HCT116 (cell line): ENCODE data around the gene HEY2.

Experiments used
- EZH2 ChIP-seq: fragments of 200-600 bp; sonication (generic); IDR thresholded peaks from 2 replicates; pipeline ENCODE4 v1.6.1; 2017; ENCODE audit warnings: antibody characterized with exemption, mixed run types
- POLR2A ChIP-seq: IDR thresholded peaks from 2 replicates; pipeline ENCODE4 v1.7.0; 2011; ENCODE audit warnings: borderline replicate concordance; ENCODE audit not compliant: insufficient read depth, insufficient read length; ENCODE audit errors: extremely low read depth
- POLR2AphosphoS5 ChIP-seq: IDR thresholded peaks from 2 replicates; pipeline ENCODE4 v1.6.1; 2011; ENCODE audit warnings: mild to moderate bottlenecking, low read depth, low read length, moderate library complexity
- SIN3A ChIP-seq: IDR thresholded peaks from 2 replicates; pipeline ENCODE4 v1.6.1; 2012; ENCODE audit warnings: low read depth
- YY1 ChIP-seq: IDR thresholded peaks from 2 replicates; pipeline ENCODE4 v1.6.1; 2011; ENCODE audit warnings: low read length, low read depth, moderate library complexity, mild to moderate bottlenecking; ENCODE audit not compliant: insufficient replicate concordance; ENCODE audit errors: extremely low read depth
- TF ChIP-seq, protein P1 (sequence below), 3 experiments: fragments of 200-600 bp in 1 of 3; sonication (generic) in 1 of 3; IDR thresholded peaks in 2 of 3; conservative IDR thresholded peaks in 1 of 3; 2 replicates each; pipeline ENCODE4 v1.5.1; 2012 to 2017; ENCODE audit warnings: low read depth in 2 of 3, low read length in 2 of 3, antibody characterized with exemption in 1 of 3, borderline replicate concordance in 1 of 3, control low read depth in 1 of 3, mild to moderate bottlenecking in 1 of 3, mixed read lengths in 1 of 3, mixed run types in 1 of 3, moderate library complexity in 1 of 3; ENCODE audit not compliant: insufficient read depth in 1 of 3
- TF ChIP-seq, protein P2 (sequence below): IDR thresholded peaks from 2 replicates; pipeline ENCODE4 v1.6.1; 2012
- TF ChIP-seq, protein P3 (sequence below): IDR thresholded peaks from 2 replicates; pipeline ENCODE4 v1.6.1; 2012; ENCODE audit warnings: low read depth

DNA sequence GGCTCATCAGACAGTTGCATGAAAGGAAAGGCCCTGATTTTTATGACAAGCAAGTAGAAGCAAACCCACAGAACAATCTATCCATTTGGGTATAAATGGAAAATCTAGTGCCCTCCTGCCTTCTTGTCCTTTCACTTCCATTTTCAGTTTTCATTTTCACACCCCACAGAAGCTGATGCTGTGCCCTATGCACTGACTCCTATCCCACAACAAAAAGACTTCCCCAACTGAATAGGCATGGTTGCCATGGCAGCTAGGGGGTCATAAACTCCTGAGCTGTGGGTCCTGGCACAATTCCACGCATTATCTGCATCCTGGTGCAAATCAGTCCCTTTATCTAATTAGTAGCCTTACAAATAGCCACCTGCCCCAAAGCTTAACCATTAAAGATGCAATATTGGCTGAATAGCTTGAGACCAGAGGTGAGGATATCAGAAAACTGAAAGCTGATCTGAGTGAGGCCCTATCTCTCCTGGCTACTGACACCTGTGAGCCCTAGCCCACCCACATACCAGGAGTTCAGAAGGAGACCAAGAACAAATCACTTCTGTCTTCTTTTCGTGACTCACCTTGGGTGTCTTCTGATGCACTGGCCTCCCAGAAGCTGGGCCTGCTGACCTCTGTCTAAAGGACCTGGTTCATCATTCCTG is 34.9 kb upstream of the HEY2 start:
- TF ChIP-seq, protein P1, sequence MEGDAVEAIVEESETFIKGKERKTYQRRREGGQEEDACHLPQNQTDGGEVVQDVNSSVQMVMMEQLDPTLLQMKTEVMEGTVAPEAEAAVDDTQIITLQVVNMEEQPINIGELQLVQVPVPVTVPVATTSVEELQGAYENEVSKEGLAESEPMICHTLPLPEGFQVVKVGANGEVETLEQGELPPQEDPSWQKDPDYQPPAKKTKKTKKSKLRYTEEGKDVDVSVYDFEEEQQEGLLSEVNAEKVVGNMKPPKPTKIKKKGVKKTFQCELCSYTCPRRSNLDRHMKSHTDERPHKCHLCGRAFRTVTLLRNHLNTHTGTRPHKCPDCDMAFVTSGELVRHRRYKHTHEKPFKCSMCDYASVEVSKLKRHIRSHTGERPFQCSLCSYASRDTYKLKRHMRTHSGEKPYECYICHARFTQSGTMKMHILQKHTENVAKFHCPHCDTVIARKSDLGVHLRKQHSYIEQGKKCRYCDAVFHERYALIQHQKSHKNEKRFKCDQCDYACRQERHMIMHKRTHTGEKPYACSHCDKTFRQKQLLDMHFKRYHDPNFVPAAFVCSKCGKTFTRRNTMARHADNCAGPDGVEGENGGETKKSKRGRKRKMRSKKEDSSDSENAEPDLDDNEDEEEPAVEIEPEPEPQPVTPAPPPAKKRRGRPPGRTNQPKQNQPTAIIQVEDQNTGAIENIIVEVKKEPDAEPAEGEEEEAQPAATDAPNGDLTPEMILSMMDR (IDR thresholded peaks at IDR 0.05 in 2 of 3, conservative IDR thresholded peaks at IDR 0.05 in 1 of 3; ENCODE audit: borderline replicate concordance in 1 of 3, insufficient read depth in 1 of 3, low read depth in 2 of 3, low read length in 2 of 3) = no peak
- TF ChIP-seq POLR2AphosphoS5 = no peak
- no peak for TF ChIP-seq EZH2
- no peak for TF ChIP-seq POLR2A
- TF ChIP-seq YY1 = no peak
- TF ChIP-seq, protein P2, sequence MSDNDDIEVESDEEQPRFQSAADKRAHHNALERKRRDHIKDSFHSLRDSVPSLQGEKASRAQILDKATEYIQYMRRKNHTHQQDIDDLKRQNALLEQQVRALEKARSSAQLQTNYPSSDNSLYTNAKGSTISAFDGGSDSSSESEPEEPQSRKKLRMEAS = no peak
- TF ChIP-seq, protein P3, sequence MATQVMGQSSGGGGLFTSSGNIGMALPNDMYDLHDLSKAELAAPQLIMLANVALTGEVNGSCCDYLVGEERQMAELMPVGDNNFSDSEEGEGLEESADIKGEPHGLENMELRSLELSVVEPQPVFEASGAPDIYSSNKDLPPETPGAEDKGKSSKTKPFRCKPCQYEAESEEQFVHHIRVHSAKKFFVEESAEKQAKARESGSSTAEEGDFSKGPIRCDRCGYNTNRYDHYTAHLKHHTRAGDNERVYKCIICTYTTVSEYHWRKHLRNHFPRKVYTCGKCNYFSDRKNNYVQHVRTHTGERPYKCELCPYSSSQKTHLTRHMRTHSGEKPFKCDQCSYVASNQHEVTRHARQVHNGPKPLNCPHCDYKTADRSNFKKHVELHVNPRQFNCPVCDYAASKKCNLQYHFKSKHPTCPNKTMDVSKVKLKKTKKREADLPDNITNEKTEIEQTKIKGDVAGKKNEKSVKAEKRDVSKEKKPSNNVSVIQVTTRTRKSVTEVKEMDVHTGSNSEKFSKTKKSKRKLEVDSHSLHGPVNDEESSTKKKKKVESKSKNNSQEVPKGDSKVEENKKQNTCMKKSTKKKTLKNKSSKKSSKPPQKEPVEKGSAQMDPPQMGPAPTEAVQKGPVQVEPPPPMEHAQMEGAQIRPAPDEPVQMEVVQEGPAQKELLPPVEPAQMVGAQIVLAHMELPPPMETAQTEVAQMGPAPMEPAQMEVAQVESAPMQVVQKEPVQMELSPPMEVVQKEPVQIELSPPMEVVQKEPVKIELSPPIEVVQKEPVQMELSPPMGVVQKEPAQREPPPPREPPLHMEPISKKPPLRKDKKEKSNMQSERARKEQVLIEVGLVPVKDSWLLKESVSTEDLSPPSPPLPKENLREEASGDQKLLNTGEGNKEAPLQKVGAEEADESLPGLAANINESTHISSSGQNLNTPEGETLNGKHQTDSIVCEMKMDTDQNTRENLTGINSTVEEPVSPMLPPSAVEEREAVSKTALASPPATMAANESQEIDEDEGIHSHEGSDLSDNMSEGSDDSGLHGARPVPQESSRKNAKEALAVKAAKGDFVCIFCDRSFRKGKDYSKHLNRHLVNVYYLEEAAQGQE = no peak
- TF ChIP-seq SIN3A = no peak
